Caco-2 (cell line): ENCODE data around the gene CCDC191. TPM values are rescaled to one million over a fixed set of nuclear protein-coding genes. Genes with fewer than 3 reads are reported as not detected.

Experiments
- BruUV-seq: library from RNA; stranded (reverse); fragments of 400-500 nt; replicated peaks from 2 replicates; lab custom pipeline; 2021; lab: Mats Ljungman, UMichigan
- CTCF ChIA-PET: fragments of 300-600 bp; sonication (Branson Sonifier 250); formaldehyde crosslinking; loops from one replicate; lab custom pipeline; 2022; ENCODE audit warnings: antibody characterized with exemption; lab: Charles Lee
- POLR2A ChIA-PET: fragments of 300-600 bp; sonication (Branson Sonifier 250); formaldehyde crosslinking; loops from one replicate; lab custom pipeline; 2022; ENCODE audit warnings: antibody characterized with exemption; lab: Charles Lee
- DNase-seq, 2 experiments: peaks; one replicate each; pipeline versions ENCODE4 v3.0.0 to v3.0.0-alpha.2; 2020 to 2022
- H3K27me3 ChIP-seq: replicated peaks from 2 replicates; pipeline ENCODE4 v1.6.0; 2011; ENCODE audit warnings: low read length; ENCODE audit not compliant: control insufficient read depth, insufficient read depth
- H3K36me3 ChIP-seq: 2 replicates; pipeline ENCODE4 v1.5.1; 2011; ENCODE audit warnings: low read length; ENCODE audit not compliant: control insufficient read depth, insufficient read depth
- H3K4me1 ChIP-seq: fragments of 250-450 bp; sonication (Bioruptor Pico); 2 replicates; pipeline ENCODE4 v1.5.1; 2020; ENCODE audit warnings: mild to moderate bottlenecking
- H3K4me3 ChIP-seq: 2 replicates; pipeline ENCODE4 v1.5.1; 2011; ENCODE audit warnings: low read depth, mild to moderate bottlenecking, control low read depth, low read length
- H3K9me3 ChIP-seq: fragments of 250-450 bp; sonication (Bioruptor Pico); 2 replicates; pipeline ENCODE4 v1.5.1; 2020; ENCODE audit warnings: mild to moderate bottlenecking, moderate library complexity
- H3K27ac Mint-ChIP-seq: one replicate; pipeline ENCODE4 v1.8.0; 2022; ENCODE audit warnings: mixed read lengths; ENCODE audit not compliant: unreplicated experiment
- H3K27me3 Mint-ChIP-seq: one replicate; pipeline ENCODE4 v1.8.0; 2022; ENCODE audit warnings: mixed read lengths; ENCODE audit not compliant: insufficient read depth, unreplicated experiment
- H3K36me3 Mint-ChIP-seq: one replicate; pipeline ENCODE4 v1.8.0; 2022; ENCODE audit warnings: mild to moderate bottlenecking, mixed read lengths; ENCODE audit not compliant: insufficient read depth, unreplicated experiment
- H3K4me1 Mint-ChIP-seq: one replicate; pipeline ENCODE4 v1.8.0; 2022; ENCODE audit warnings: low read depth, mixed read lengths; ENCODE audit not compliant: unreplicated experiment
- H3K4me3 Mint-ChIP-seq: one replicate; pipeline ENCODE4 v1.8.0; 2022; ENCODE audit warnings: mild to moderate bottlenecking, moderate library complexity, mixed read lengths; ENCODE audit not compliant: unreplicated experiment
- H3K9me3 Mint-ChIP-seq: one replicate; pipeline ENCODE4 v1.8.0; 2022; ENCODE audit warnings: mixed read lengths; ENCODE audit not compliant: unreplicated experiment
- CTCF ChIP-seq, 2 experiments: fragments of 200-600 bp in 1 of 2; IDR thresholded peaks; 1 replicate in 1 of 2; 2 replicates in 1 of 2; pipeline versions ENCODE4 v1.5.1 to v1.8.0; 2011 to 2022; ENCODE audit warnings: antibody characterized with exemption in 1 of 2, control low read depth in 1 of 2, inconsistent platforms in 1 of 2, low read depth in 1 of 2, low read length in 1 of 2, mild to moderate bottlenecking in 1 of 2, moderate library complexity in 1 of 2; ENCODE audit not compliant: insufficient read depth in 1 of 2, severe bottlenecking in 1 of 2, unreplicated experiment in 1 of 2
- intact Hi-C: fragments of 100-400 bp; cut with micrococcal nuclease; formaldehyde crosslinking; loops from one replicate; pipeline ENCODE4 v1.10.0; 2022; ENCODE audit not compliant: unreplicated experiment
- total RNA-seq: library from RNA; stranded (reverse); gene quantifications from 2 replicates; pipeline ENCODE4 v1.2.3, GENCODE V29; 2022

CCDC191 gene
- total RNA-seq, 1 experiment from 2014 or later, result 2.2 TPM

- Mint-ChIP-seq H3K27me3 (no peaks in the 10 kb centered on the region), H3K4me3 (no peak overlapping the region), H3K9me3 (no peaks in the 10 kb centered on the region), H3K27ac (no peak overlapping the region), H3K36me3 (no peaks in the 10 kb centered on the region), H3K4me1 (no peaks in the 10 kb centered on the region)
- Histone ChIP-seq H3K27me3 (no peaks in the 10 kb centered on the region; the same call in 1 of the 2 replicates), H3K36me3 (no peaks in the 10 kb centered on the region), H3K4me3 (no peak overlapping the region), H3K9me3 (no peaks in the 10 kb centered on the region), H3K4me1 (no peaks in the 10 kb centered on the region; the same call in 1 of the 2 replicates)
- intact Hi-C loops, result no loop called here
- DNase-seq, result no peak
- no peak for TF ChIP-seq CTCF (IDR thresholded peaks at IDR 0.05; ENCODE audit: insufficient read depth in 1 of 2, low read depth in 1 of 2, low read length in 1 of 2, severe bottlenecking in 1 of 2, unreplicated experiment in 1 of 2)
- no TSS peak for BruUV-seq
- CTCF ChIA-PET, result no interaction called here
- POLR2A ChIA-PET, result interaction anchor here (0.7 kb wide), 1 partner anchor 1809 kb away, joined by 3 read pairs; no protein-coding TSS in a partner anchor
Measured at GRCh38 chr3:114103181-114103580, 46.9 kb upstream of the CCDC191 start.

GRCh38 chr3:114101101-114101500 is 44.8 kb upstream of the CCDC191 start:
- H3K4me1 Mint-ChIP-seq, result no peaks in the 10 kb centered on the region
- ChIA-PET POLR2A (no interaction called here), CTCF (no interaction called here)
- intact Hi-C loops, result no loop called here
- no peaks in the 10 kb centered on the region; the same call in 1 of the 2 replicates for H3K27me3 ChIP-seq
- no peak for DNase-seq
- no peaks in the 10 kb centered on the region for H3K9me3 ChIP-seq
- H3K27ac Mint-ChIP-seq, result no peak overlapping the region
- H3K27me3 Mint-ChIP-seq, result no peaks in the 10 kb centered on the region
- no peaks in the 10 kb centered on the region; the same call in 1 of the 2 replicates for H3K4me1 ChIP-seq
- no peaks in the 10 kb centered on the region for H3K36me3 ChIP-seq
- no peak overlapping the region for H3K4me3 ChIP-seq
- H3K36me3 Mint-ChIP-seq, result no peaks in the 10 kb centered on the region
- no peak overlapping the region for H3K4me3 Mint-ChIP-seq
- no peaks in the 10 kb centered on the region for H3K9me3 Mint-ChIP-seq
- TF ChIP-seq CTCF (IDR thresholded peaks at IDR 0.05; ENCODE audit: insufficient read depth in 1 of 2, low read depth in 1 of 2, low read length in 1 of 2, severe bottlenecking in 1 of 2, unreplicated experiment in 1 of 2), result no peak
- BruUV-seq, result no TSS peak

DNA sequence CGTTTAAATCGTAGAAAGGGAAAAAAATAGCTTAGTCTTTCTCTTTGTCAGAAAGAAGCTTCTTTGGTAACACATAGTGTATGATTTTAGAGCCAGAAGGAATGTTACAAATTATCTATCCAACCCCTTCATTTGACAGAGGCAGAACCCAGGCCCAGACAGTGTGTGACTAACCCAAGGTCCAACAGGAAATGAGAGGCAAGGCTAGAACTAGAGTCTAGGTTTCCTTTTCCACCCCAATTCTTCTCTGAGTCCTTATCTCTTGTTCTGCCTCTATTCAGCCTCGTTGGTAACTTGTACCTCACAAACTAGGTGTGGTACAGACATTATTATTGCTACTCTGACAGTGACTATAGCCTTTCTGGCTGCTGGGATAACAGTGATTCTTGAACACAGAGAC is 39.5 kb upstream of the CCDC191 start:
- Mint-ChIP-seq H3K27me3 (peaks cover 2% of the 10 kb centered on the region), H3K9me3 (no peaks in the 10 kb centered on the region), H3K4me3 (no peak overlapping the region), H3K36me3 (no peaks in the 10 kb centered on the region), H3K4me1 (no peaks in the 10 kb centered on the region), H3K27ac (no peak overlapping the region)
- Histone ChIP-seq H3K27me3 (no peaks in the 10 kb centered on the region; the same call in 1 of the 2 replicates), H3K36me3 (no peaks in the 10 kb centered on the region), H3K4me1 (no peaks in the 10 kb centered on the region), H3K9me3 (no peaks in the 10 kb centered on the region), H3K4me3 (no peak overlapping the region)
- BruUV-seq, result no TSS peak
- CTCF ChIA-PET, result no interaction called here
- no peak for DNase-seq
- no peak for TF ChIP-seq CTCF (IDR thresholded peaks at IDR 0.05; ENCODE audit: insufficient read depth in 1 of 2, low read depth in 1 of 2, low read length in 1 of 2, severe bottlenecking in 1 of 2, unreplicated experiment in 1 of 2)
- intact Hi-C loops, result no loop called here
- POLR2A ChIA-PET, result no interaction called here
